ENCODE data around the gene DDX21.

Gene DDX21

GRCh38 chr10:68957284-68957615 is 1.3 kb downstream of the DDX21 start:
- TF ChIP-seq ZNF768 (tag by site-specific recombination; IDR thresholded peaks at IDR 0.05) (0 out of 2 replicates have a peak, but pooled peaks have one; percentile 37), KLF7 (tag by site-specific recombination; IDR thresholded peaks at IDR 0.05; ENCODE audit: borderline replicate concordance) (no peak), ZFP69B (tag by site-specific recombination; IDR thresholded peaks at IDR 0.05) (no peak), ZNF140 (tag by site-specific recombination; IDR thresholded peaks at IDR 0.05) (no peak), KLF17 (tag by site-specific recombination; IDR thresholded peaks at IDR 0.05) (no peak), ZBTB20 (tag by site-specific recombination; IDR thresholded peaks at IDR 0.05) (no peak), ZNF544 (tag by site-specific recombination; IDR thresholded peaks at IDR 0.05) (no peak), ZNF514 (tag by site-specific recombination; IDR thresholded peaks at IDR 0.05) (no peak), ZNF660 (tag by site-specific recombination; IDR thresholded peaks at IDR 0.05) (no peak), ZSCAN23 (tag by site-specific recombination; IDR thresholded peaks at IDR 0.05) (no peak), ZNF654 (tag by site-specific recombination; IDR thresholded peaks at IDR 0.05; ENCODE audit: low read depth) (no peak), ZNF114 (tag by site-specific recombination; IDR thresholded peaks at IDR 0.05) (no peak), ZNF701 (tag by site-specific recombination; IDR thresholded peaks at IDR 0.05) (no peak), ZNF501 (tag by site-specific recombination; IDR thresholded peaks at IDR 0.05) (0 out of 2 replicates have a peak, but pooled peaks have one; percentile 1), ZBTB21 (tag by site-specific recombination; IDR thresholded peaks at IDR 0.05) (no peak), ZNF24 (tag by site-specific recombination; IDR thresholded peaks at IDR 0.05) (0 out of 2 replicates have a peak, but pooled peaks have one; percentile 2), ZNF169 (tag by site-specific recombination; IDR thresholded peaks at IDR 0.05) (no peak), ZNF629 (tag by site-specific recombination; IDR thresholded peaks at IDR 0.05) (peak; percentile 7; the same call in 1 of the 2 replicates), ZNF473 (tag by site-specific recombination; IDR thresholded peaks at IDR 0.05) (no peak), ZNF404 (tag by site-specific recombination; IDR thresholded peaks at IDR 0.05) (no peak), ZEB2 (tag by site-specific recombination; IDR thresholded peaks at IDR 0.05) (0 out of 2 replicates have a peak, but pooled peaks have one; percentile 13), ZSCAN30 (tag by site-specific recombination; IDR thresholded peaks at IDR 0.05) (0 out of 2 replicates have a peak, but pooled peaks have one; percentile 32)
- TF ChIP-seq, protein P1, sequence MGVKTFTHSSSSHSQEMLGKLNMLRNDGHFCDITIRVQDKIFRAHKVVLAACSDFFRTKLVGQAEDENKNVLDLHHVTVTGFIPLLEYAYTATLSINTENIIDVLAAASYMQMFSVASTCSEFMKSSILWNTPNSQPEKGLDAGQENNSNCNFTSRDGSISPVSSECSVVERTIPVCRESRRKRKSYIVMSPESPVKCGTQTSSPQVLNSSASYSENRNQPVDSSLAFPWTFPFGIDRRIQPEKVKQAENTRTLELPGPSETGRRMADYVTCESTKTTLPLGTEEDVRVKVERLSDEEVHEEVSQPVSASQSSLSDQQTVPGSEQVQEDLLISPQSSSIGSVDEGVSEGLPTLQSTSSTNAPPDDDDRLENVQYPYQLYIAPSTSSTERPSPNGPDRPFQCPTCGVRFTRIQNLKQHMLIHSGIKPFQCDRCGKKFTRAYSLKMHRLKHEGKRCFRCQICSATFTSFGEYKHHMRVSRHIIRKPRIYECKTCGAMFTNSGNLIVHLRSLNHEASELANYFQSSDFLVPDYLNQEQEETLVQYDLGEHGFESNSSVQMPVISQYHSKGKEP (tag by site-specific recombination; IDR thresholded peaks at IDR 0.05): no peak
- Histone ChIP-seq H3K4me3 (ENCODE audit: low read depth, low read length) (peak overlapping the region; percentile 91), H3K27ac (ENCODE audit: extremely low read depth, low read depth, low read length) (no peak overlapping the region; the same call in 1 of the 2 replicates), H3K9me3 (ENCODE audit: control insufficient read depth, insufficient read depth, low read depth, low read length) (no peaks in the 10 kb centered on the region), H3K36me3 (ENCODE audit: control insufficient read depth in 2 of 2, insufficient read depth in 1 of 2, low read length in 2 of 2) (peaks cover 32 to 41% of the 10 kb centered on the region in 2 experiments), H3K4me1 (ENCODE audit: control insufficient read depth, insufficient read depth, low read length) (no peaks in the 10 kb centered on the region)
- CTCF ChIA-PET: interaction anchor here (0.6 to 0.8 kb wide), 2 partner anchors 13 to 51 kb away, joined by 3 to 4 read pairs; no protein-coding TSS in a partner anchor
- POLR2A ChIA-PET: interaction anchor here (0.6 to 1.8 kb wide), 2 partner anchors 35 to 56 kb away, joined by 5 read pairs; partner anchors contain the start of gene DDX50

- peak overlapping the region; percentile 91 for H3K4me3 ChIP-seq (ENCODE audit: low read depth, low read length)
- H3K4me1 ChIP-seq (ENCODE audit: control insufficient read depth, insufficient read depth, low read length): no peaks in the 10 kb centered on the region
- H3K9me3 ChIP-seq (ENCODE audit: control insufficient read depth, insufficient read depth, low read depth, low read length): no peaks in the 10 kb centered on the region
- no peak overlapping the region for H3K27ac ChIP-seq (ENCODE audit: extremely low read depth, low read depth, low read length)
- H3K36me3 ChIP-seq (ENCODE audit: control insufficient read depth in 2 of 2, insufficient read depth in 1 of 2, low read length in 2 of 2): peaks cover 32 to 42% of the 10 kb centered on the region in 2 experiments
- POLR2A ChIA-PET: interaction anchor here (0.6 kb wide), 1 partner anchor 34 kb away, joined by 5 read pairs; no protein-coding TSS in a partner anchor
- CTCF ChIA-PET: no interaction called here
- TF ChIP-seq ZNF785 (tag by site-specific recombination; IDR thresholded peaks at IDR 0.05) (no peak), ZNF133 (tag by site-specific recombination; IDR thresholded peaks at IDR 0.05) (peak; percentile 80; the same call in 1 of the 2 replicates), OSR2 (tag by site-specific recombination; IDR thresholded peaks at IDR 0.05) (peak; percentile 24; the same call in 1 of the 2 replicates)
Observed at GRCh38 chr10:68957654-68958053, 1.7 kb downstream of the DDX21 start.

Data from HEK293 (cell line).